H1 (cell line): ENCODE results near the gene UBE4A. TPM values are rescaled to one million over a fixed set of nuclear protein-coding genes. Genes with fewer than 3 reads are reported as not detected.

Experiments used
- BACH1 ChIP-seq: IDR thresholded peaks from 2 replicates; pipeline ENCODE4 v1.6.1; 2012; ENCODE audit warnings: low read length, improper control_type of control experiment
- EP300 ChIP-seq, 2 experiments: IDR thresholded peaks; 1 replicate in 1 of 2; 2 replicates in 1 of 2; pipeline ENCODE4 v1.6.1; 2011 to 2012; ENCODE audit warnings: low read depth in 2 of 2, low read length in 2 of 2, mild to moderate bottlenecking in 2 of 2, borderline replicate concordance in 1 of 2, inconsistent platforms in 1 of 2, moderate library complexity in 1 of 2
- EZH2 ChIP-seq: fragments of 200-600 bp; sonication (generic); IDR thresholded peaks from 2 replicates; pipeline ENCODE4 v1.7.1; 2012; ENCODE audit warnings: low read depth, mild to moderate bottlenecking, moderate library complexity, low read length, inconsistent platforms; ENCODE audit not compliant: severe bottlenecking
- NRF1 ChIP-seq: IDR thresholded peaks from 2 replicates; pipeline ENCODE4 v1.6.1; 2011; ENCODE audit warnings: mild to moderate bottlenecking, low read depth, low read length, improper control_type of control experiment
- RAD21 ChIP-seq, 2 experiments: IDR thresholded peaks in 1 of 2; conservative IDR thresholded peaks in 1 of 2; 2 replicates each; pipeline ENCODE4 v1.6.1; 2011; ENCODE audit warnings: low read depth in 2 of 2, low read length in 2 of 2, improper control_type of control experiment in 1 of 2, inconsistent platforms in 1 of 2, mild to moderate bottlenecking in 1 of 2, moderate library complexity in 1 of 2
- SIN3A ChIP-seq, 2 experiments: IDR thresholded peaks in 1 of 2; conservative IDR thresholded peaks in 1 of 2; 2 replicates each; pipeline ENCODE4 v1.6.1; 2011 to 2012; ENCODE audit warnings: low read length in 2 of 2, improper control_type of control experiment in 1 of 2, low read depth in 1 of 2, mild to moderate bottlenecking in 1 of 2
- SIX5 ChIP-seq: IDR thresholded peaks from 2 replicates; pipeline ENCODE4 v1.6.1; 2011; ENCODE audit warnings: mild to moderate bottlenecking, low read depth, low read length
- TEAD4 ChIP-seq: IDR thresholded peaks from 2 replicates; pipeline ENCODE4 v1.6.1; 2012; ENCODE audit warnings: low read depth, low read length, inconsistent platforms, mixed read lengths
- USF2 ChIP-seq: IDR thresholded peaks from 2 replicates; pipeline ENCODE4 v1.6.1; 2011; ENCODE audit warnings: low read length, improper control_type of control experiment
- polyA plus RNA-seq, 7 experiments: library from polyadenylated mRNA; depleted of rRNA in 3 of 7; stranded (reverse) in 5 of 7; unstranded in 2 of 7; fragments of >200 nt in 5 of 7; fragments of 200-250 nt in 2 of 7; gene quantifications; 1 replicate in 5 of 7; 2 replicates in 1 of 7; 4 replicates in 1 of 7; pipeline versions ENCODE4 v1.2.1 to v1.2.3, GENCODE V29; 2011 to 2013; ENCODE audit warnings: missing spikeins in 2 of 7, mixed read lengths in 2 of 7
- total RNA-seq: library from RNA; stranded (reverse); fragmentation: NEBNext Ultra II Directional; extraction: Animal tissue kit (Norgen Biotek cat#: 25700); gene quantifications from 2 replicates; pipeline ENCODE4 v1.2.1, GENCODE V29; 2021

UBE4A gene
- total and polyA plus RNA-seq, 2 of the 8 experiments (the other 6 are each of a cell fraction or from before 2014, with no cell fraction given): 11.3 to 34.5 TPM

- TF ChIP-seq EP300 (IDR thresholded peaks at IDR 0.05; ENCODE audit: borderline replicate concordance in 1 of 2, low read depth in 2 of 2, low read length in 2 of 2) (no peak), BACH1 (no peak), NRF1 (no peak), RAD21 (IDR thresholded peaks at IDR 0.05 in 1 of 2, conservative IDR thresholded peaks at IDR 0.05 in 1 of 2; ENCODE audit: low read depth in 2 of 2, low read length in 2 of 2) (no peak), TEAD4 (no peak), SIN3A (conservative IDR thresholded peaks at IDR 0.05 in 1 of 2, IDR thresholded peaks at IDR 0.05 in 1 of 2; ENCODE audit: low read depth in 1 of 2, low read length in 2 of 2) (no peak), SIX5 (no peak), EZH2 (no peak), USF2 (no peak)
These were observed 5.7 kb downstream of the UBE4A start (continued) for GRCh38 chr11:118364956-118365615.
